SK-N-MC (cell line): ENCODE measurements around the gene MS4A18.

Experiments
- EZH2 ChIP-seq: fragments of 200-600 bp; sonication (generic); IDR thresholded peaks from one replicate; pipeline ENCODE4 v1.6.1; 2017; ENCODE audit warnings: antibody characterized with exemption
- FOXP2 ChIP-seq: optimal IDR thresholded peaks from 2 replicates; pipeline ENCODE3; 2011; ENCODE audit warnings: mild to moderate bottlenecking, moderate library complexity; ENCODE audit not compliant: insufficient read depth; ENCODE audit errors: extremely low read length, control extremely low read depth
- POLR2AphosphoS5 ChIP-seq: IDR thresholded peaks from 2 replicates; pipeline ENCODE4 v1.6.1; 2012; ENCODE audit warnings: mild to moderate bottlenecking, low read depth, low read length, borderline replicate concordance

- TF ChIP-seq POLR2AphosphoS5 (no peak), EZH2 (no peak), FOXP2 (no peak)
Measured at GRCh38 chr11:60699284-60699691, 25.2 kb upstream of the MS4A18 start, which contains the start of gene MS4A8.
